Neural cell (in vitro differentiated cells): ENCODE data around the gene PDK1. TPM values are rescaled to one million over a fixed set of nuclear protein-coding genes. Genes with fewer than 3 reads are reported as not detected.

Experiments
- H2AFZ ChIP-seq: fragments of 200-600, 300-800 bp; sonication (generic), shearing (Covaris generic); 2 replicates; pipeline ENCODE4 v1.6.0; 2014; ENCODE audit warnings: low read depth, mild to moderate bottlenecking, antibody characterized with exemption, low read length, moderate library complexity
- H3F3A ChIP-seq: fragments of 200-600 bp; shearing (Covaris generic); 2 replicates; pipeline ENCODE4 v1.6.1; 2016; ENCODE audit warnings: mild to moderate bottlenecking, moderate library complexity, mixed read lengths, antibody characterized with exemption, low read length; ENCODE audit not compliant: insufficient read depth, poor library complexity, severe bottlenecking
- H3K27ac ChIP-seq: fragments of 200-600, 300-800 bp; sonication (generic), shearing (Covaris generic); 2 replicates; pipeline ENCODE4 v1.5.1; 2014; ENCODE audit warnings: mild to moderate bottlenecking, low read length, moderate library complexity
- H3K27me3 ChIP-seq: fragments of 300-800, 200-600 bp; sonication (generic), shearing (Covaris generic); 2 replicates; pipeline ENCODE4 v1.6.0; 2014; ENCODE audit warnings: mild to moderate bottlenecking, low read depth, low read length, moderate library complexity; ENCODE audit not compliant: insufficient read depth
- H3K36me3 ChIP-seq: fragments of 300-800, 200-600 bp; sonication (generic), shearing (Covaris generic); 2 replicates; pipeline ENCODE4 v1.5.1; 2014; ENCODE audit warnings: mild to moderate bottlenecking, antibody characterized with exemption, low read length, moderate library complexity; ENCODE audit not compliant: insufficient read depth
- H3K4me2 ChIP-seq: fragments of 300-800, 200-600 bp; sonication (generic), shearing (Covaris generic); 2 replicates; pipeline ENCODE4 v1.6.0; 2014; ENCODE audit warnings: mild to moderate bottlenecking, low read length
- H3K4me3 ChIP-seq: fragments of 300-800, 200-600 bp; sonication (generic), shearing (Covaris generic); 2 replicates; pipeline ENCODE4 v1.5.1; 2014; ENCODE audit warnings: mild to moderate bottlenecking, low read length, moderate library complexity
- H3K79me2 ChIP-seq: fragments of 200-600 bp; shearing (Covaris generic); replicated peaks from 2 replicates; pipeline ENCODE4 v1.6.0; 2014; ENCODE audit warnings: mild to moderate bottlenecking, low read length, moderate library complexity; ENCODE audit not compliant: insufficient read depth
- H3K9ac ChIP-seq: fragments of 300-800, 200-600 bp; sonication (generic), shearing (Covaris generic); 2 replicates; pipeline ENCODE4 v1.6.1; 2016; ENCODE audit warnings: mild to moderate bottlenecking, low read length, mixed read lengths
- H3K9me2 ChIP-seq: fragments of 200-600 bp; shearing (Covaris generic); 2 replicates; pipeline ENCODE4 v1.6.1; 2016; ENCODE audit warnings: mild to moderate bottlenecking, low read length, mixed read lengths; ENCODE audit not compliant: insufficient read depth
- H3K9me3 ChIP-seq: fragments of 200-600, 300-800 bp; sonication (generic), shearing (Covaris generic); 2 replicates; pipeline ENCODE4 v1.6.1; 2016; ENCODE audit warnings: mild to moderate bottlenecking, mixed run types, low read length, moderate library complexity, mixed read lengths
- H4K20me1 ChIP-seq: fragments of 200-600 bp; shearing (Covaris generic); 2 replicates; pipeline ENCODE4 v1.6.1; 2016; ENCODE audit warnings: mild to moderate bottlenecking, mixed run types; ENCODE audit not compliant: insufficient read depth
- CTCF ChIP-seq: fragments of 450-650 bp; IDR thresholded peaks from 2 replicates; pipeline ENCODE4 v1.5.1; 2014; ENCODE audit warnings: antibody characterized with exemption, mild to moderate bottlenecking, moderate library complexity; ENCODE audit not compliant: poor library complexity, severe bottlenecking
- EP300 ChIP-seq: fragments of 450-650 bp; conservative IDR thresholded peaks from 2 replicates; pipeline ENCODE4 v1.6.1; 2014; ENCODE audit warnings: antibody characterized with exemption, mild to moderate bottlenecking, moderate library complexity; ENCODE audit not compliant: poor library complexity, severe bottlenecking
- EZH2 ChIP-seq: fragments of 200-600, 300-800 bp; shearing (Covaris generic), sonication (generic); IDR thresholded peaks from 2 replicates; pipeline ENCODE4 v1.6.1; 2014; ENCODE audit warnings: antibody characterized with exemption, low read length, borderline replicate concordance, mild to moderate bottlenecking; ENCODE audit not compliant: insufficient read depth, poor library complexity, severe bottlenecking
- MXI1 ChIP-seq: fragments of 450-650 bp; conservative IDR thresholded peaks from 2 replicates; pipeline ENCODE4 v1.6.1; 2014; ENCODE audit warnings: antibody characterized with exemption, mild to moderate bottlenecking; ENCODE audit not compliant: poor library complexity, severe bottlenecking
- POLR2AphosphoS5 ChIP-seq: IDR thresholded peaks from 2 replicates; pipeline ENCODE4 v1.6.1; 2012
- RAD21 ChIP-seq: fragments of 450-650 bp; conservative IDR thresholded peaks from 2 replicates; pipeline ENCODE4 v1.6.1; 2014; ENCODE audit warnings: antibody characterized with exemption, mild to moderate bottlenecking, moderate library complexity
- REST ChIP-seq: IDR thresholded peaks from 2 replicates; pipeline ENCODE4 v1.6.1; 2012; ENCODE audit warnings: borderline replicate concordance
- SMC3 ChIP-seq: fragments of 450-650 bp; conservative IDR thresholded peaks from 2 replicates; pipeline ENCODE4 v1.6.1; 2014; ENCODE audit warnings: antibody characterized with exemption, mild to moderate bottlenecking, moderate library complexity; ENCODE audit not compliant: poor library complexity
- polyA plus RNA-seq: library from polyadenylated mRNA; depleted of rRNA; stranded (reverse); fragments of >200 nt; gene quantifications from 2 replicates; pipeline ENCODE4 v1.2.3, GENCODE V29; 2014

PDK1 gene
- polyA plus RNA-seq, 1 donor from 2014 or later = 10.8 TPM

- H3K36me3 ChIP-seq = no peaks in the 10 kb centered on the region
- H3K79me2 ChIP-seq = no peaks in the 10 kb centered on the region
- H2AFZ ChIP-seq = no peak overlapping the region
- H3K9me3 ChIP-seq = peaks cover 10% of the 10 kb centered on the region
- no peak overlapping the region for H3K4me3 ChIP-seq
- H3K9ac ChIP-seq = no peak overlapping the region
- no peak overlapping the region for H3K27ac ChIP-seq
- no peaks in the 10 kb centered on the region for H3F3A ChIP-seq
- H4K20me1 ChIP-seq = no peaks in the 10 kb centered on the region
- H3K27me3 ChIP-seq = no peaks in the 10 kb centered on the region
- H3K9me2 ChIP-seq = no peaks in the 10 kb centered on the region
- TF ChIP-seq POLR2AphosphoS5 = no peak
- TF ChIP-seq RAD21 = no peak
- no peak overlapping the region for H3K4me2 ChIP-seq
Measured at GRCh38 chr2:172578054-172578453, 22.2 kb downstream of the PDK1 start.

GRCh38 chr2:172578860-172579512 is 23.1 kb downstream of the PDK1 start:
- no peaks in the 10 kb centered on the region for H3K36me3 ChIP-seq
- H3K4me3 ChIP-seq = no peak overlapping the region
- no peak overlapping the region for H2AFZ ChIP-seq
- TF ChIP-seq REST = no peak
- TF ChIP-seq CTCF = no peak
- TF ChIP-seq MXI1 = no peak
- TF ChIP-seq EZH2 = no peak
- no peak for TF ChIP-seq EP300
- H3K9ac ChIP-seq = no peak overlapping the region
- H3K27ac ChIP-seq = no peak overlapping the region
- peaks cover 9% of the 10 kb centered on the region for H3K9me3 ChIP-seq
- H3K79me2 ChIP-seq = no peaks in the 10 kb centered on the region
- no peaks in the 10 kb centered on the region for H3F3A ChIP-seq
- H3K4me2 ChIP-seq = no peak overlapping the region
- H4K20me1 ChIP-seq = no peaks in the 10 kb centered on the region
- H3K9me2 ChIP-seq = no peaks in the 10 kb centered on the region
- no peaks in the 10 kb centered on the region for H3K27me3 ChIP-seq

DNA sequence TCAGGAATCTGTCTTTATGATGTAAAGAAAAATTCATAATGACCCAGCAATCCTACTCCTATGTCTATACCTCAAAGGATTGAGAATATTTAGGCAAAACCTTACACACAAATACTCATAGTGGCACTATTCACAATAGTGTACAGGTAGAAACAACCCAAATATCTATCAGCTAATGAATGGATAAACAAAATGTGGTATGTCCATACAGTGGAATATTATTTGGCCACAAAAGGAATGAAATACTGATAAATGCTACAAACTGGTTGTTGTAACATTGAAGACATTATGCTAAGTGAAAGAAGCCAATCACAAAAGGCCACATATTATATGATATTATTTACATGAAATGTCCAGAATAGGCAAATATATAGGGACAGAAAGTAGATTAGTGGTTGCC is 24.7 kb downstream of the PDK1 start:
- Histone ChIP-seq H3K9me3 (no peaks in the 10 kb centered on the region), H4K20me1 (no peaks in the 10 kb centered on the region), H3K27me3 (no peaks in the 10 kb centered on the region), H3K4me2 (no peak overlapping the region), H3K9ac (no peak overlapping the region), H3K36me3 (no peaks in the 10 kb centered on the region), H3K27ac (no peak overlapping the region), H3F3A (no peaks in the 10 kb centered on the region), H3K79me2 (no peaks in the 10 kb centered on the region), H3K4me3 (no peak overlapping the region), H3K9me2 (no peaks in the 10 kb centered on the region), H2AFZ (no peak overlapping the region)
- TF ChIP-seq SMC3 = no peak
